Vagina (tissue), 2 donors: Measurements from ENCODE around the gene KCNK17. TPM values are rescaled to one million over a fixed set of nuclear protein-coding genes. Genes with fewer than 3 reads are reported as not detected.

Experiments
- DNase-seq, 2 donors: peaks; one replicate each; pipeline ENCODE4 v3.0.0-alpha.2; 2017; ENCODE audit errors: extremely low spot score in 2 of 2
- H3K27ac ChIP-seq: fragments of 200-600 bp; sonication (generic); one replicate; pipeline ENCODE4 v1.5.1; 2019
- H3K27me3 ChIP-seq: fragments of 200-600 bp; sonication (generic); one replicate; pipeline ENCODE4 v1.5.1; 2019
- H3K36me3 ChIP-seq, 2 donors: fragments of 200-600 bp; sonication (generic); one replicate each; pipeline ENCODE4 v1.5.1; 2017 to 2019
- H3K4me1 ChIP-seq: fragments of 200-600 bp; sonication (generic); one replicate; pipeline ENCODE4 v1.5.1; 2019
- H3K4me3 ChIP-seq, 2 donors: fragments of 200-600 bp; sonication (generic); 1 replicate in 1 of 2; 2 replicates in 1 of 2; pipeline ENCODE4 v1.5.1; 2016 to 2019
- H3K9me3 ChIP-seq: fragments of 200-600 bp; sonication (generic); one replicate; pipeline ENCODE4 v1.5.1; 2019
- CTCF ChIP-seq, 3 experiments: fragments of 450-650 bp in 2 of 3; fragments of 200-600 bp in 1 of 3; sonication (generic) in 1 of 3; IDR thresholded peaks; one replicate each; pipeline ENCODE4 v1.5.1; 2017 to 2019; ENCODE audit warnings: antibody characterized with exemption in 3 of 3, mild to moderate bottlenecking in 2 of 3, moderate library complexity in 2 of 3
- POLR2A ChIP-seq, 2 donors: fragments of 450-650 bp; IDR thresholded peaks; one replicate each; pipeline ENCODE4 v1.6.1; 2017; ENCODE audit warnings: antibody characterized with exemption in 2 of 2, mild to moderate bottlenecking in 2 of 2, moderate library complexity in 2 of 2
- POLR2AphosphoS5 ChIP-seq, 2 donors: sonication (generic); formaldehyde crosslinking; IDR thresholded peaks; one replicate each; pipeline ENCODE4 v1.9.0; 2017; ENCODE audit warnings: antibody characterized with exemption in 2 of 2, mild to moderate bottlenecking in 2 of 2, low read depth in 1 of 2; ENCODE audit not compliant: insufficient read depth in 1 of 2
- intact Hi-C: fragments of 100-400 bp; cut with DNase I; formaldehyde crosslinking; loops from one replicate; pipeline ENCODE4 v1.15.1; 2023
- total RNA-seq: library from RNA; depleted of rRNA; stranded (reverse); fragments of >200 nt; gene quantifications from one replicate; pipeline ENCODE4 v1.2.3, GENCODE V29; 2016

KCNK17 gene
- total RNA-seq, 1 donor from 2014 or later, result not detected

GRCh38 chr6:39279539-39279938 is 34.7 kb downstream of the KCNK17 start:
- TF ChIP-seq CTCF (IDR thresholded peaks at IDR 0.05) (no peak), POLR2A (IDR thresholded peaks at IDR 0.05) (no peak), POLR2AphosphoS5 (IDR thresholded peaks at IDR 0.05; ENCODE audit: insufficient read depth in 1 of 2, low read depth in 1 of 2) (no peak)
- DNase-seq, result no peak
- Histone ChIP-seq H3K4me3 (no peak overlapping the region), H3K27me3 (no peaks in the 10 kb centered on the region), H3K27ac (no peak overlapping the region), H3K4me1 (no peaks in the 10 kb centered on the region), H3K36me3 (no peaks in the 10 kb centered on the region), H3K9me3 (no peaks in the 10 kb centered on the region)
- intact Hi-C loops, result no loop called here

- no peak overlapping the region for H3K27ac ChIP-seq
- H3K36me3 ChIP-seq, result no peaks in the 10 kb centered on the region
- H3K9me3 ChIP-seq, result no peaks in the 10 kb centered on the region
- intact Hi-C loops, result no loop called here
- TF ChIP-seq POLR2AphosphoS5 (IDR thresholded peaks at IDR 0.05; ENCODE audit: insufficient read depth in 1 of 2, low read depth in 1 of 2) (no peak), POLR2A (IDR thresholded peaks at IDR 0.05) (no peak), CTCF (IDR thresholded peaks at IDR 0.05) (no peak)
- no peaks in the 10 kb centered on the region for H3K4me1 ChIP-seq
- no peaks in the 10 kb centered on the region for H3K27me3 ChIP-seq
- no peak overlapping the region for H3K4me3 ChIP-seq
- DNase-seq, result no peak
These were observed 37.7 kb downstream of the KCNK17 start for GRCh38 chr6:39276379-39276995.

- Histone ChIP-seq H3K4me1 (no peaks in the 10 kb centered on the region), H3K27ac (no peak overlapping the region), H3K27me3 (no peaks in the 10 kb centered on the region), H3K9me3 (no peaks in the 10 kb centered on the region), H3K4me3 (no peak overlapping the region), H3K36me3 (no peaks in the 10 kb centered on the region)
- TF ChIP-seq POLR2AphosphoS5 (IDR thresholded peaks at IDR 0.05; ENCODE audit: insufficient read depth in 1 of 2, low read depth in 1 of 2) (no peak), CTCF (IDR thresholded peaks at IDR 0.05) (no peak), POLR2A (IDR thresholded peaks at IDR 0.05) (no peak)
- intact Hi-C loops, result no loop called here
- no peak for DNase-seq
These were observed 39.3 kb downstream of the KCNK17 start for GRCh38 chr6:39274903-39275302.

- Histone ChIP-seq H3K4me1 (no peaks in the 10 kb centered on the region), H3K4me3 (no peak overlapping the region), H3K9me3 (no peaks in the 10 kb centered on the region), H3K27me3 (no peaks in the 10 kb centered on the region), H3K36me3 (no peaks in the 10 kb centered on the region), H3K27ac (no peak overlapping the region)
- intact Hi-C loops, result no loop called here
- TF ChIP-seq POLR2A (IDR thresholded peaks at IDR 0.05) (no peak), POLR2AphosphoS5 (IDR thresholded peaks at IDR 0.05; ENCODE audit: insufficient read depth in 1 of 2, low read depth in 1 of 2) (no peak), CTCF (IDR thresholded peaks at IDR 0.05) (no peak)
- no peak for DNase-seq
These were observed 39.7 kb downstream of the KCNK17 start for GRCh38 chr6:39274471-39274870.

GRCh38 chr6:39273406-39273821 is 40.8 kb downstream of the KCNK17 start:
- Histone ChIP-seq H3K9me3 (no peaks in the 10 kb centered on the region), H3K36me3 (no peaks in the 10 kb centered on the region), H3K4me1 (no peaks in the 10 kb centered on the region), H3K4me3 (no peak overlapping the region), H3K27me3 (no peaks in the 10 kb centered on the region), H3K27ac (no peak overlapping the region)
- no peak for DNase-seq
- TF ChIP-seq CTCF (IDR thresholded peaks at IDR 0.05) (no peak), POLR2A (IDR thresholded peaks at IDR 0.05) (no peak)
- intact Hi-C loops, result no loop called here
